Peyer's patch (tissue), 4 donors: ENCODE results near the gene SPATA3. TPM values are rescaled to one million over a fixed set of nuclear protein-coding genes. Genes with fewer than 3 reads are reported as not detected.

Source experiments
- DNase-seq, 3 donors: peaks; one replicate each; pipeline ENCODE4 v3.0.0-alpha.2; 2017 to 2019
- H3K27ac ChIP-seq, 4 donors: fragments of 200-600 bp; sonication (generic); one replicate each; pipeline ENCODE4 v1.5.1; 2016 to 2019
- H3K27me3 ChIP-seq, 2 donors: fragments of 200-600 bp; sonication (generic); one replicate each; pipeline ENCODE4 v1.5.1; 2019
- H3K36me3 ChIP-seq, 3 donors: fragments of 200-600 bp; sonication (generic); one replicate each; pipeline ENCODE4 v1.5.1; 2016 to 2019
- H3K4me1 ChIP-seq, 4 donors: fragments of 200-600 bp; sonication (generic); one replicate each; pipeline ENCODE4 v1.5.1; 2016 to 2019
- H3K4me3 ChIP-seq, 4 donors: fragments of 200-600 bp; sonication (generic); 1 replicate in 3 of 4; 2 replicates in 1 of 4; pipeline ENCODE4 v1.5.1; 2016 to 2019; ENCODE audit warnings: mild to moderate bottlenecking in 1 of 4
- H3K9me3 ChIP-seq, 4 donors: fragments of 200-600 bp; sonication (generic); one replicate each; pipeline ENCODE4 v1.5.1; 2016 to 2019; ENCODE audit warnings: mild to moderate bottlenecking in 1 of 4
- CTCF ChIP-seq, 6 experiments: fragments of 450-650 bp in 4 of 6; fragments of 200-600 bp in 2 of 6; sonication (generic) in 1 of 6; IDR thresholded peaks; one replicate each; pipeline ENCODE4 v1.5.1; 2017 to 2019; ENCODE audit warnings: antibody characterized with exemption in 6 of 6, mild to moderate bottlenecking in 3 of 6, moderate library complexity in 1 of 6
- POLR2A ChIP-seq, 2 donors: fragments of 450-650 bp; IDR thresholded peaks; one replicate each; pipeline ENCODE4 v1.5.1; 2017; ENCODE audit warnings: antibody characterized with exemption in 2 of 2, mild to moderate bottlenecking in 2 of 2, moderate library complexity in 2 of 2
- total RNA-seq, 4 donors: library from RNA; depleted of rRNA; stranded (reverse); fragments of >200 nt; gene quantifications; one replicate each; pipeline ENCODE4 v1.1.0, GENCODE V29; 2016

SPATA3 gene
- total RNA-seq, 4 donors from 2014 or later: not detected

GRCh38 chr2:231013820-231014219, 17.9 kb downstream of the SPATA3 start:
- Histone ChIP-seq H3K4me1 (no peaks in the 10 kb centered on the region), H3K27ac (no peak overlapping the region), H3K4me3 (no peak overlapping the region), H3K36me3 (no peaks in the 10 kb centered on the region), H3K9me3 (no peaks in the 10 kb centered on the region), H3K27me3 (no peaks in the 10 kb centered on the region)
- no peak for DNase-seq
- TF ChIP-seq POLR2A (IDR thresholded peaks at IDR 0.05): no peak
- TF ChIP-seq CTCF (IDR thresholded peaks at IDR 0.05): no peak

- TF ChIP-seq CTCF (IDR thresholded peaks at IDR 0.05): no peak
- TF ChIP-seq POLR2A (IDR thresholded peaks at IDR 0.05): no peak
- H3K27ac ChIP-seq: no peak overlapping the region
Measured at GRCh38 chr2:231015478-231015877, 19.6 kb downstream of the SPATA3 start.

GRCh38 chr2:231015926-231016325, 20.0 kb downstream of the SPATA3 start:
- TF ChIP-seq POLR2A (IDR thresholded peaks at IDR 0.05) (no peak), CTCF (IDR thresholded peaks at IDR 0.05) (no peak)
- DNase-seq: no peak

More at GRCh38 chr2:231015478-231015877, 19.6 kb downstream of the SPATA3 start:
- no peak for DNase-seq
- no peaks in the 10 kb centered on the region for H3K36me3 ChIP-seq
- H3K27me3 ChIP-seq: no peaks in the 10 kb centered on the region
- no peak overlapping the region for H3K4me3 ChIP-seq
- H3K9me3 ChIP-seq: no peaks in the 10 kb centered on the region
- no peaks in the 10 kb centered on the region for H3K4me1 ChIP-seq

GRCh38 chr2:231016566-231017230, 20.8 kb downstream of the SPATA3 start:
- no peak for DNase-seq
- no peaks in the 10 kb centered on the region for H3K27me3 ChIP-seq

More at GRCh38 chr2:231015926-231016325, 20.0 kb downstream of the SPATA3 start:
- no peaks in the 10 kb centered on the region for H3K9me3 ChIP-seq
- no peak overlapping the region for H3K4me3 ChIP-seq
- H3K4me1 ChIP-seq: no peaks in the 10 kb centered on the region
- H3K27ac ChIP-seq: no peak overlapping the region
- H3K36me3 ChIP-seq: no peaks in the 10 kb centered on the region
- no peaks in the 10 kb centered on the region for H3K27me3 ChIP-seq

GRCh38 chr2:231017231-231017598, 21.3 kb downstream of the SPATA3 start:
- no peak overlapping the region for H3K27ac ChIP-seq
- DNase-seq: no peak
- H3K4me1 ChIP-seq: no peaks in the 10 kb centered on the region
- H3K4me3 ChIP-seq: no peak overlapping the region
- H3K27me3 ChIP-seq: no peaks in the 10 kb centered on the region
- H3K9me3 ChIP-seq: no peaks in the 10 kb centered on the region
- no peaks in the 10 kb centered on the region for H3K36me3 ChIP-seq
- TF ChIP-seq CTCF (IDR thresholded peaks at IDR 0.05): no peak
- no peak for TF ChIP-seq POLR2A (IDR thresholded peaks at IDR 0.05)

More at GRCh38 chr2:231016566-231017230, 20.8 kb downstream of the SPATA3 start:
- Histone ChIP-seq H3K9me3 (no peaks in the 10 kb centered on the region), H3K4me3 (no peak overlapping the region), H3K36me3 (no peaks in the 10 kb centered on the region), H3K27ac (no peak overlapping the region), H3K4me1 (no peaks in the 10 kb centered on the region)
- TF ChIP-seq CTCF (IDR thresholded peaks at IDR 0.05) (no peak), POLR2A (IDR thresholded peaks at IDR 0.05) (no peak)
